Hippocampal formation (tissue), 2 donors: Measurements from ENCODE around the gene GALR2.

ENCODE experiments used
- DNase-seq, 2 donors: peaks; one replicate each; lab custom pipeline; 2025; lab: John Stamatoyannopoulos, UW

The GALR2 gene

GRCh38 chr17:76079535-76079955 lies 5.0 kb downstream of the GALR2 start:
- DNase-seq: no peak

- no peak for DNase-seq
Measured at GRCh38 chr17:76079956-76080767, 5.6 kb downstream of the GALR2 start.

- DNase-seq: no peak
Measured at GRCh38 chr17:76080768-76081287, 6.2 kb downstream of the GALR2 start.

DNA sequence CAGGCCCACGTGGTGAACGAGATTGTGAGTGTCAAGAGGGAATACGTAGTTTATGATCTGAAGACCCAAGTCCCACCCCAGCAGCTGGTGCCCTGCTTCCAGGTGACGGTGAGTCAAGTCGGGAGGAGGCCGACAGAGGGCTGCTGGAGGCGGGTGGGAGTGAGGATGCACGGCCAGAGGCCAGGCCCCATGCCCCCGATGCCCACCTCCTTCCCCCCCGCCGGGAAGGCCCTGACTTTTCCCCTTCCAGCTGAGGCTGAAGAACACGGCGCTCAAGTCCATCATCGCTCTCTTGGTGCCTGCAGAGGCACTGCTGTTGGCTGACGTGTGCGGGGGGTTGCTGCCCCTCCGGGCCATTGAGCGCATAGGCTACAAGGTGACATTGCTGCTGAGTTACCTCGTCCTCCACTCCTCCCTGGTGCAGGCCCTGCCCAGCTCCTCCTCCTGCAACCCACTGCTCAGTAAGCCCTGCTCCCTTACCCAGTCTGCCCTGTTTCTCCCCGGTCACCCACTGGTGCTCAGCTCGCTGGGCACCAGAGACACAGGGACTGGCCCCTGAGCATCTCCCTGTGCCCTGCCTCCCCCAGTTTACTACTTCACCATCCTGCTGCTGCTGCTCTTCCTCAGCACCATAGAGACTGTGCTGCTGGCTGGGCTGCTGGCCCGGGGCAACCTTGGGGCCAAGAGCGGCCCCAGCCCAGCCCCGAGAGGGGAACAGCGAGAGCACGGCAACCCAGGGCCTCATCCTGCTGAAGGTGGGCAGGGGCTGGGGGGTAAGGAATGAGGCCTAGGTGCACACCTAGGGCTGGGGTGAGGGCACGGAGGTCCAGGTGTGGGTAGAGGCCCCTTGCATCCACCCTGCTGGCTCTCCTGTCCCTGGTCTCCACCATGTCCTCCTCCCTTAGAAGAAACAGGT lies 7.0 kb downstream of the GALR2 start:
- no peak for DNase-seq

DNA sequence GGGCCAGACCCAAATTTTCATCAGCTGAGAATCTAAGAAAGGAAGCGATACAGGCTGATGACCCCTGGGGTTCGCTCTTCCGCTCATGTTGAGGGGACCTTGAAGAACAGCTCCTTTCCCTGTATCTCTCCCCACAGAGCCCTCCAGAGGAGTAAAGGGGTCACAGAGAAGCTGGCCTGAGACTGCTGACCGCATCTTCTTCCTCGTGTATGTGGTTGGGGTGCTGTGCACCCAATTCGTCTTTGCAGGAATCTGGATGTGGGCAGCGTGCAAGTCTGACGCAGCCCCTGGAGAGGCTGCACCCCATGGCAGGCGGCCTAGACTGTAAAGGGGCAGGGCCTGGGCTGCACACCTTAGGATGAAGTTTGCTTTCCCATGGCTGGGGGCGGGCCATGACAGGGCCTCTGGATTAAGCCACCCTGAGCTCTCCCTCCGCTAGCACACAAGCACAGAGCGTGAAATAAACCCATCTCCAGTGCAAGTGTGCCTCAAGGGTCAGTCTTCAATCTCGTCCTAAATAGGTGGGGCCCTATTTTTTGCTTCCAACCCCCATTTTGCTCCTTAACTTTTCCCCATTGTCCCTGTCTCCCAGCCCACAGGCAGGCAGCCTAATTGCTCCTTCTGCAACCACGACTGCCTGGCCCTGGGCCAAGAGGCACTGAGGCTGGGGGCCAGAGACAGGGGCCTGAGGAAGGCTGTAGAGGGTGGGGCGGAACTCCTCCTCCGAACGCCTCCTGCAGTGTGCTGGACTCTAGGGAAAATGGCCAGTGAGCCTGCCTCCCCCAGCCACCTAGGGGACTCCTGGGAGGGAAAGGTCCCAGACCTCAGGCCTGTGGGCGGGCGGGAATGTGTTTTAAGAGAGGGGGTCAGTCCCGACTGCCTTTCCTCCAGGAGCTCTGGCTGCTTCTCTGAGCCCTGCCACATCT lies 8.0 kb downstream of the GALR2 start:
- no peak for DNase-seq

- DNase-seq: no peak
Measured at GRCh38 chr17:76083536-76084182, 9.1 kb downstream of the GALR2 start.

GRCh38 chr17:76085066-76085730 lies 10.6 kb downstream of the GALR2 start:
- DNase-seq: no peak

DNA sequence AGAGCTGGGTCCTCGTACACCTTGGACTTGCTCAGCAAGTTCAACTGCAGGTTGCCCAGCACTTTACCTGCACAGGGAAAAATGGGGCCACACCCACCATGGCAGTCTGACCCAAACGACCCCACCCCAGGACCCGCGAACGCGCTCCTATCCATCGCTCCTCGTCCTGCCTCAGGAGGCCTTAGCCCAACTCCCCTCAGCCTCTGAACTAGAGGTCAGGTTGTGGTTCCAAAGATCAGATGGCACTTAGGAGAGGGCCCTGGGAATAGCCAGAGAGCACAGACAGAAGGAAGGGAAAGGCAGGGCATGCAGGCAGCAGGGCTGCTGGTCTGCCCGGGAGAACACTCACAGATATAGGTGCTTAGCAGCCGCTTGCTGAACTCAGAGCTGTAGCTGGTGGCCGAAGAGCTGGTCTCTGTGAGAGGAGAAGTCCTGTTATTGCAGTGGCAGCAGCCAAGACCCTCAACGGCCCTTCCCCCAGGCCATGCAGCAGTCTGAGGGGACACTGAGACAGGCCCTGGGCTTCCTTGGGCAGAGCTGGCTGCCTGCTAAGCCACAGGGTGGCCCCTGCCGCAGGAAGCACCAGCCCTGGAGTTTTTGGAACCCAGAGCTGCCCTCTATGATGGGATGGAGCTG lies 11.3 kb downstream of the GALR2 start:
- DNase-seq: no peak

DNA sequence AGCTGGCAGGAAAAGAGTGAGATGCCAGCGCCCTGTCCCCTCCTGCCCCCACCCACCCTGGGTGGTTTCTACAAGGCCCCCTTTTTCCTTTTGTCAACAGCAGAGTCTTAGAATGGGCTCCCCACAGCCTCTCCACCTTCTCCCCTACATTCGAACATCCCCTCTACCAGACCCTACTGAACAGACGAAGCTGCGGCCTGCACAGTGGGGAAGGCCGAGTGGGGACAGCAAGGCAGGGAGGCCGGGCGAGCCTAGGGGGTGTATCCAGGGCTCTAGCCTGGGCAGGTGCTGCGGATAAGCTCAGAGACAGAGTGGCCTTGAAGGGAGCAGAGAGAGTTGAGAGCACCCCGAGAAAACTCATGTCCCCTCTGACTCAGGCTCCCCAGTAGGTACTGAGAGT lies 11.8 kb downstream of the GALR2 start:
- DNase-seq: no peak

DNA sequence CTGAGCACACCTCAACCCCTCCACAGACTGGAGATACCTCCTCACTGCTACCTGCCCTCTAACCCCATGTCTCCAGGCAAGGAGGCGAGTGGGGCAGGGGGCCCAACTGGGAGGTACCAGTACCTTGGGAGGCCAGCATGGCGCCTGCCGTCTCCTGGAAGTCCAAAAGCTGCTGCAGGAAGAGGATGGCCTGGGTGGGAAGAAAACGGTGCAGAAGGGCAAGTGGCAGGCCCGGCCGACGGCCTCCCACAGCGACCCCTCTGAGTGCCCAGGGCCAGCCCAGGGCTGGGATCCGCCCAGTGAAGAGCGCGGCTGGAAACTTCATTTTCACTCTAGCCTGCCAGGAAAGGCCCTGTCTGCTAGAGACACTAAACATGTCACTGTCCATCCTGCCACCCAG lies 12.9 kb downstream of the GALR2 start:
- DNase-seq: no peak

DNA sequence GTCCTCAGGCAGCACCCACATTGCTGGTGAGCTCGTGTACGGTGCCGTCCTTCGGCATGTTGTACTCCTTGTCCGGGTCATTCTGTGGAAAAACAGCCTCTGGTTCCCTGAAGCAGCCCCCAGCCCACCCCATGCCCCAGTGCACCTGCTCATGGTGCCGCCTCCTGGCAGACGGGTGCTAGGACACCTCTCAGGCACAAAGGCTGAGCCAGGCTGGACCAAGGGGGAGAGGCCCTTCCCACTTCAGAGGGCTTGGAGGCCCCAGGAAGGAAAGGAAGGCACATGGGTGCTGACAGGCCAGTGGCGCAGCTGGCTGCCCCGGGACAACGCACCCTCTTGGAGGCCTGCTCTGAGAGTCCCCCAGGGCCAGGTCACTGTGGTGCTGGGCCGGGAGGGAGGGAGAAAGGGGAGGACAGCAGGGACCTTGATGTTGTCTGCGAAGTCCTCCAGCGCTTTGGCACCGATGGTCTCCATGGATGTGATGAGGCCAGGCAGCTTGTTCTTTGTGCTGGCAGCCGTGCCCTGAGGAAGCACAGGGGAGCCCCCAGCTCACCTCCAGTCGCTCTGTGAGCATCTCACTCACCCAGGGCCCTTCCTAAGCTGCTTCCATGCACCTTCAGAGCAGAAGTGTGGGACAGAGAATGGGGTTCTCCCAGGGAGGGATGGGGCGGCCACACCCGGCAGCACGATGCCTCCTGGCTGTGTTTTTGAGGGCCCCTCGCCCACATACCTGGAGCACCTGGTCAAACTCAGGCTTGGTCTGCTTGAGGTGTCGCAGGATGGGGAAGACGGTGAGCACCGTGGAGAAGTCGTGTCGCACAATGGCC lies 13.7 kb downstream of the GALR2 start:
- no peak for DNase-seq

DNA sequence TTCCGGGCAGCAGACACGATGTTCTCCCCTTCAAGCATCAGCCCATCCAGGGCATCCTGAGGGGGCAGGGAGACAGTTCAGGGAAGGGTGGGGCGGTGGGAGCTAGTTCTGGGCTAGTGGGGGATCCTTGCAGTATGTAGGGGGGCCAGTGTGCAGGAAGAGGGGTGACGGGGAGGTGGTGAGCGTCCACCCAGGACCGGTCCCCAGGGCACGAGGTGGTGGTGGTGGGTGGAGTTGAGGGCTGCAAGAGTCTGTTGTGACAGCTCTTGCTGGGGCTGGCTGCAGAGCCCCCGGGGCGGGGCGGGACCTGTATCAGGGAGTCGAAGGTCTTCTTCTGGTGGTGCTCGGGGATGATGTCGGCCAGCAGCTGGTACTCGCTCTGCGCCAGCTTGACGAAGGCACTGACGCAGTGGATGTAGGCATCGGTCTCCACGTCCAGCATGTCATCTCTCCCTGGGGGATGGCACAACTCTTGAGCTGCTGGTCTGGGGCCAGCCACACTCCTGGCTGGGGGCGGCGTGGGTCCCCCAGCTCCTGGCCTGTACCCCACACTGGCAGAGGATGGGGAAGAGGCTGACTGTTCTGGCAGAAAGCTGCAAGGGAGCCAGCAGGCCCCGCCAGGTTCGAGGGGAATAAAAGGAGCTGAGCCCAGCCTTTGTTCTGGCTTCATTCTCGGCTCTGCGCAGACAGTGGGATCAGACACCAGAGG lies 14.4 kb downstream of the GALR2 start:
- no peak for DNase-seq

- DNase-seq: no peak
Measured at GRCh38 chr17:76089680-76090516, 15.3 kb downstream of the GALR2 start.

DNA sequence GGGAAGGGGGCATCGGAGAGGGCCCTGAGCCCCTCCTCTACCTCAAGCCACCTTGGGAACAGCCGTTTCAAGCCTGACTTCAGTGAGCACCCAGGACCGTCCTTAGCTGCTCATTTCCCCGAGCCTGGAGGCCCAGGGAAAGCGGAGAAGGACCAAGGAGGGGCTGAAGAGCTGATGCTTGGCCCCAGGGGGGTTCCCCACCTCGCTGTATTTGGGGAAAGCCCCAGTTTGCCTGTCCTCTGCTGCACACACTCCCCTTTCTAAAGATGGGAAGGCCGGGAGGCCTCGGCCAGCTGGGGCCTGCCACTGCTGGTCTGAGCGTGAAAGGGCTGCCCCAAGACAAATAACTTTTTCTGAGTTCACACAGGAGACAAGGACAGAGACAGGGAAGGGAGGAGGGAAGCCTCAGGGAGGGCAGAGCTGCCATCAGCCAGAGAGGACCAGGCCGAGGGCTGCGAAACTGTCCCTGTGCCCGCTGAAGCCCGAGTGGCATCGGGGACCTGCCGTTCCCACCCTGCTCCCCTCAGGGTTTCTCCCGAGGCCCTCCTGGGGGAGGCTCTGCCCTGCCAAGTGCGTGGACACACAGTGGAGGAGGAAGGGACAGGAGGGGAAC lies 16.0 kb downstream of the GALR2 start:
- DNase-seq: no peak

GRCh38 chr17:76091526-76092286 lies 17.1 kb downstream of the GALR2 start:
- DNase-seq: no peak
